ENCODE data around the gene CELA3B.
A peak's percentile ranks its signal among the peaks of the same experiment; 100 is the strongest.
"Not testable (repeated sequence)": the region's sequence is repeated elsewhere in the genome, so short reads cannot be mapped to it uniquely, and the experiment has no call there.

DNA sequence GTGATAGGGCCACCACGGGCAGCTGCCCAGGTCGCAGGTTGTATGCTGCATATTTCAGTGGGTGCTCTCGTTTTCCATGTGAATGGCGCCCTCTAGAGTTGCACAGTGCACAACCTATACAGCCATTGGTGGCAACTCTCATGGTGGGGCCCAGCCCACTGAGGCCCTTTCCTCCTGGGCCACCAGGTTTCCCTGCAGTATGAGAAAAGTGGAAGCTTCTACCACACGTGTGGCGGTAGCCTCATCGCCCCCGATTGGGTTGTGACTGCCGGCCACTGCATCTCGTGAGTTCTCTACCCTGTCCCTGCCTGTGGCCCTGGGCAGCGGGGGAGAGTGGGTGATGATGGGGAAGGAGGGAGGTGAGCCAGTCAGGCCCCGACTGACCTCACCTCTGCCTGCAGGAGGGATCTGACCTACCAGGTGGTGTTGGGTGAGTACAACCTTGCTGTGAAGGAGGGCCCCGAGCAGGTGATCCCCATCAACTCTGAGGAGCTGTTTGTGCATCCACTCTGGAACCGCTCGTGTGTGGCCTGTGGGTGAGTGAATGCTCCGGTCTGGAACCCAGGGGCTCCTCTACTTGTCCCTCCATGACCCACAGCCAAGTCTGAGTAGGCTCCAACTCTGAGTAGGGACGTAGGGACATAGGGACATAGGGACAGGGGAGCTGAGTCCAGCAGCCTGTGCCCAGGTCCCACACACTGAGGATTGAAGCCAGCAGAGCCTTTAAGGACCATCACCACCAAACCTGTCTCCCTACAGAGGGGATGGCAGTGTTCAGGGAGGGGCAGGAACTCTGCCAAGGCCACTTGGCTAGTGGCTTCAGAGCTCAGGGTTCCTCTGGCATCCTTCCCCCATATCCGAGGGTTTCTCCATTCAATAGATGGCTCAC lies 28.7 kb downstream of the CELA3B start:
- peak; percentile 55 for TF ChIP-seq CTCF (conservative IDR thresholded peaks at IDR 0.05; ENCODE audit: low read depth, low read length)
- not testable (repeated sequence) for TF ChIP-seq EZH2 (IDR thresholded peaks at IDR 0.05; ENCODE audit: borderline replicate concordance, low read depth, low read length, poor library complexity, severe bottlenecking)

Measured in A673 (cell line).